GM19463 (cell line): ENCODE results near the gene POLA2.
"Not testable (repeated sequence)": the region's sequence is repeated elsewhere in the genome, so short reads cannot be mapped to it uniquely, and the experiment has no call there.

ENCODE experiments used
- ATAC-seq: cut with Tn5 transposase; IDR thresholded peaks from one replicate; pipeline ENCODE4 v1.9.1; 2021; ENCODE audit warnings: mild to moderate bottlenecking, moderate library complexity; ENCODE audit not compliant: unreplicated experiment

The POLA2 gene

GRCh38 chr11:65329944-65330403 is 68.2 kb downstream of the POLA2 start:
- no peak for ATAC-seq

- ATAC-seq: no peak
Observed at GRCh38 chr11:65330544-65330943, 68.8 kb downstream of the POLA2 start.

GRCh38 chr11:65332591-65332990 is 70.8 kb downstream of the POLA2 start:
- ATAC-seq: not testable (repeated sequence)

- ATAC-seq: no peak
Observed at GRCh38 chr11:65334696-65335295, 73.0 kb downstream of the POLA2 start.

GRCh38 chr11:65338676-65339075 is 76.9 kb downstream of the POLA2 start:
- ATAC-seq: no peak

- no peak for ATAC-seq
Observed at GRCh38 chr11:65340226-65340625, 78.5 kb downstream of the POLA2 start.

- ATAC-seq: no peak
Observed at GRCh38 chr11:65341856-65342255, 80.1 kb downstream of the POLA2 start.
